Measurements from ENCODE around the gene BYSL.

DNA sequence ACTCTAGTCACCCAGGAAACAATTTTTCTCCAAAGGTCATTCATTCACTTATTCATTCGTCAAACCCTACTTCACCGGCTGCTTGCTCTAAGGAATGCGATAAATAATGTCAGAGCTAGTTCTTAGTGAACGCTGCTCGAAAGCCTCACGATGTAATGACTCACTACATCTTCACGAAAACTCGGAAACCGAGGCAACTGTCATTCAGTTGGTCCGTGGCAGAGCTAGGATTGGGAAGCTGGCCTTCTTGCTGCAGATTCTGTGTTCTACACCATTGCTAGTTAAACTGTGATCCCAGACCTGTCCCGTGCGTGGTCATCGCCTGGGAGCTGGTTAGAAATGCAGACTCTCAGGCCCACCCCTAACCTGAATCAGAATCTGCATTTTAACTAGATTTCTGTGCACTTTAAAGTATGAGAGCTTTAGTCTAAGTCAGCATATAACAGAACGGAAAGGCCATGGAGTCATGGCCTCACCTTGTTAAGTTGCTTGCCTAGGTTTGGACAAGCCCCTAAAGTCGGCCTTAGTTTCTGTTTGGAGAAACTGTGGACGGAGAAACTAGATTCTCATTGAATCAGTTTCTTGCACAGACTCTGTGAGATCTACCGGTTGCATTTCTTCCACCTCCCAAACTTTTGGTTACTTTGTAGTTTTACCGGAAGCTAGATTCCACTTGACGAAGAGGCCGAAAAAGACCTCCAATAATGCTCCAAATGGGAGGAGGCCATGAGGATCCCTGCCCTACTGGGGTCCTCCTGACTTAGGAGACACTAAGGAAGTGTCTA lies 21.0 kb downstream of the BYSL start:
- TF ChIP-seq, protein P1, sequence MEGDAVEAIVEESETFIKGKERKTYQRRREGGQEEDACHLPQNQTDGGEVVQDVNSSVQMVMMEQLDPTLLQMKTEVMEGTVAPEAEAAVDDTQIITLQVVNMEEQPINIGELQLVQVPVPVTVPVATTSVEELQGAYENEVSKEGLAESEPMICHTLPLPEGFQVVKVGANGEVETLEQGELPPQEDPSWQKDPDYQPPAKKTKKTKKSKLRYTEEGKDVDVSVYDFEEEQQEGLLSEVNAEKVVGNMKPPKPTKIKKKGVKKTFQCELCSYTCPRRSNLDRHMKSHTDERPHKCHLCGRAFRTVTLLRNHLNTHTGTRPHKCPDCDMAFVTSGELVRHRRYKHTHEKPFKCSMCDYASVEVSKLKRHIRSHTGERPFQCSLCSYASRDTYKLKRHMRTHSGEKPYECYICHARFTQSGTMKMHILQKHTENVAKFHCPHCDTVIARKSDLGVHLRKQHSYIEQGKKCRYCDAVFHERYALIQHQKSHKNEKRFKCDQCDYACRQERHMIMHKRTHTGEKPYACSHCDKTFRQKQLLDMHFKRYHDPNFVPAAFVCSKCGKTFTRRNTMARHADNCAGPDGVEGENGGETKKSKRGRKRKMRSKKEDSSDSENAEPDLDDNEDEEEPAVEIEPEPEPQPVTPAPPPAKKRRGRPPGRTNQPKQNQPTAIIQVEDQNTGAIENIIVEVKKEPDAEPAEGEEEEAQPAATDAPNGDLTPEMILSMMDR (IDR thresholded peaks at IDR 0.05; ENCODE audit: low read depth, low read length, poor library complexity, severe bottlenecking), result no peak
- TF ChIP-seq EZH2phosphoT487 (IDR thresholded peaks at IDR 0.05; ENCODE audit: borderline replicate concordance, low read length), result no peak
